A673 (cell line): Measurements from ENCODE around the gene THRSP.

ENCODE experiments used
- EZH2 ChIP-seq: fragments of 200-600 bp; sonication (generic); IDR thresholded peaks from 2 replicates; pipeline ENCODE4 v1.6.1; 2017; ENCODE audit warnings: borderline replicate concordance, low read depth, mild to moderate bottlenecking, mixed read lengths, antibody characterized with exemption, low read length; ENCODE audit not compliant: poor library complexity, severe bottlenecking
- TF ChIP-seq, protein P1 (sequence below): fragments of 300-800, 200-600 bp; sonication (generic); conservative IDR thresholded peaks from 2 replicates; pipeline ENCODE4 v1.5.1; 2017; ENCODE audit warnings: low read depth, mild to moderate bottlenecking, antibody characterized with exemption, low read length, moderate library complexity, mixed read lengths

DNA sequence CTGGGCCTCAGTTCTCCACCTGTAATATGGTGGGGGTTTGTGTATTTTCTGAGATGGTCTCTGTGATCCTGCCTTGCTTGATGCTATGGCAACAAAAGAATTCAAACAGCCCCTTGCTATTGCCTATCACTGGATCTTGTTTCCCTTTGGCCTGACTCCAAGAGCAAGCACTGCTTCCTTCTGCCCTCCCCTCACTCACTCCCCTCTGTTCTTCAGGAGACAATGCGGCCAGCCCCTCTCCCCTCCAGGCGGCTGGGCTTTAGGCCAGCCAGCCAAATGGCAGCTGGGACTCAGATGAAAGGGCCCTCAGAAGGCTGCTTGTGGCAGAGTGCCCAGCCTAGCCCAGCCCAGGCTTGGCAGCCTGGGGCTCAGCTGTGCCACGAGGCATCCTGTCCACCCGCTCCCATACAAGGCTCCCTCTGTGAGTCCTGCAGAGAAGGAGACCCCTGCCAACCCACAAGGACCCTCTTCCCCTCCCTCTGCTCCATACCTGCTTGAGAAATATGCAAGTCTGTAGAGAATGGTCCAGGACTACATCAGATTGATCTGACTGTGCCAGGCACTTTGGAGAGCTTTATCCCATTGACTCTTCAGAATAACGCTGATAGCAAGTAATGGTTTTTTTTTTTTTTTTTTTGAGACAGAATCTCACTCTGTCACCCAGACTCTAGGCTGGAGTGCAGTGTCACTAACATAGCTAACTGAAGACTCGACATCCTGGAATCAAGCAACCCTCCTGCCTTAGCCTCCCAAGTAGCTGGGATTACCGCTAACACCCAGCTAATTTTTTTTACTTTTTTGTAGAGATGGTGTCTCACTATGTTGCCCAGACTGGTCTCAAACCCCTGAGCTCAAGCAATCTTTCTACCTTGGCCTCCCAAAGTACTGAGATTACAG is 33.0 kb upstream of the THRSP start:
- TF ChIP-seq, protein P1, sequence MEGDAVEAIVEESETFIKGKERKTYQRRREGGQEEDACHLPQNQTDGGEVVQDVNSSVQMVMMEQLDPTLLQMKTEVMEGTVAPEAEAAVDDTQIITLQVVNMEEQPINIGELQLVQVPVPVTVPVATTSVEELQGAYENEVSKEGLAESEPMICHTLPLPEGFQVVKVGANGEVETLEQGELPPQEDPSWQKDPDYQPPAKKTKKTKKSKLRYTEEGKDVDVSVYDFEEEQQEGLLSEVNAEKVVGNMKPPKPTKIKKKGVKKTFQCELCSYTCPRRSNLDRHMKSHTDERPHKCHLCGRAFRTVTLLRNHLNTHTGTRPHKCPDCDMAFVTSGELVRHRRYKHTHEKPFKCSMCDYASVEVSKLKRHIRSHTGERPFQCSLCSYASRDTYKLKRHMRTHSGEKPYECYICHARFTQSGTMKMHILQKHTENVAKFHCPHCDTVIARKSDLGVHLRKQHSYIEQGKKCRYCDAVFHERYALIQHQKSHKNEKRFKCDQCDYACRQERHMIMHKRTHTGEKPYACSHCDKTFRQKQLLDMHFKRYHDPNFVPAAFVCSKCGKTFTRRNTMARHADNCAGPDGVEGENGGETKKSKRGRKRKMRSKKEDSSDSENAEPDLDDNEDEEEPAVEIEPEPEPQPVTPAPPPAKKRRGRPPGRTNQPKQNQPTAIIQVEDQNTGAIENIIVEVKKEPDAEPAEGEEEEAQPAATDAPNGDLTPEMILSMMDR: no peak
- no peak for TF ChIP-seq EZH2
